Measurements from ENCODE around the gene DLGAP3. TPM values are rescaled to one million over a fixed set of nuclear protein-coding genes. Genes with fewer than 3 reads are reported as not detected.
"Not testable (repeated sequence)": the region's sequence is repeated elsewhere in the genome, so short reads cannot be mapped to it uniquely, and the experiment has no call there.

DLGAP3 gene
- total RNA-seq, 1 experiment from 2014 or later: 9.2 TPM

GRCh38 chr1:34829250-34829649 lies 100.2 kb downstream of the DLGAP3 start:
- DNase-seq: no peak
- Histone ChIP-seq H3K4me3 (ENCODE audit: insufficient read depth, low read depth, low read length) (no peak overlapping the region), H3K36me3 (replicated peaks; ENCODE audit: control insufficient read depth, insufficient read depth, low read length) (no peaks in the 10 kb centered on the region), H3K27me3 (ENCODE audit: control insufficient read depth, insufficient read depth, low read length) (peaks cover 1% of the 10 kb centered on the region; the same call in 1 of the 2 replicates)

- H3K4me3 ChIP-seq (ENCODE audit: insufficient read depth, low read depth, low read length): no peak overlapping the region
- H3K27me3 ChIP-seq (ENCODE audit: control insufficient read depth, insufficient read depth, low read length): peaks cover 1% of the 10 kb centered on the region; the same call in 1 of the 2 replicates
- no peak for DNase-seq
- H3K36me3 ChIP-seq (replicated peaks; ENCODE audit: control insufficient read depth, insufficient read depth, low read length): no peaks in the 10 kb centered on the region
Measured at GRCh38 chr1:34828611-34829010, 100.8 kb downstream of the DLGAP3 start.

GRCh38 chr1:34827341-34827941 lies 102.0 kb downstream of the DLGAP3 start:
- DNase-seq: no peak
- Histone ChIP-seq H3K36me3 (replicated peaks; ENCODE audit: control insufficient read depth, insufficient read depth, low read length) (no peaks in the 10 kb centered on the region), H3K4me3 (ENCODE audit: insufficient read depth, low read depth, low read length) (no peak overlapping the region), H3K27me3 (ENCODE audit: control insufficient read depth, insufficient read depth, low read length) (peaks cover 1% of the 10 kb centered on the region; the same call in 1 of the 2 replicates)

GRCh38 chr1:34825455-34826091 lies 103.9 kb downstream of the DLGAP3 start:
- Histone ChIP-seq H3K36me3 (replicated peaks; ENCODE audit: control insufficient read depth, insufficient read depth, low read length) (no peaks in the 10 kb centered on the region), H3K27me3 (ENCODE audit: control insufficient read depth, insufficient read depth, low read length) (peaks cover 1% of the 10 kb centered on the region; the same call in 1 of the 2 replicates), H3K4me3 (ENCODE audit: insufficient read depth, low read depth, low read length) (no peak overlapping the region)
- DNase-seq: no peak

- DNase-seq: no peak
- H3K4me3 ChIP-seq (ENCODE audit: insufficient read depth, low read depth, low read length): no peak overlapping the region
- no peaks in the 10 kb centered on the region for H3K36me3 ChIP-seq (replicated peaks; ENCODE audit: control insufficient read depth, insufficient read depth, low read length)
- H3K27me3 ChIP-seq (ENCODE audit: control insufficient read depth, insufficient read depth, low read length): peaks cover 1% of the 10 kb centered on the region; the same call in 1 of the 2 replicates
Measured at GRCh38 chr1:34824817-34825454, 104.5 kb downstream of the DLGAP3 start.

- Histone ChIP-seq H3K4me3 (ENCODE audit: insufficient read depth, low read depth, low read length) (no peak overlapping the region), H3K36me3 (replicated peaks; ENCODE audit: control insufficient read depth, insufficient read depth, low read length) (no peaks in the 10 kb centered on the region), H3K27me3 (ENCODE audit: control insufficient read depth, insufficient read depth, low read length) (peaks cover 1% of the 10 kb centered on the region; the same call in 1 of the 2 replicates)
- DNase-seq: no peak
Measured at GRCh38 chr1:34822202-34822601, 107.2 kb downstream of the DLGAP3 start.

- H3K4me3 ChIP-seq (ENCODE audit: insufficient read depth, low read depth, low read length); H3K36me3 ChIP-seq (replicated peaks; ENCODE audit: control insufficient read depth, insufficient read depth, low read length); DNase-seq; H3K27me3 ChIP-seq (ENCODE audit: control insufficient read depth, insufficient read depth, low read length): not testable (repeated sequence)
Measured at GRCh38 chr1:34818862-34819261, 110.6 kb downstream of the DLGAP3 start.

GRCh38 chr1:34816778-34817177 lies 112.7 kb downstream of the DLGAP3 start:
- no peak for DNase-seq
- Histone ChIP-seq H3K4me3 (ENCODE audit: insufficient read depth, low read depth, low read length) (no peak overlapping the region), H3K27me3 (ENCODE audit: control insufficient read depth, insufficient read depth, low read length) (no peaks in the 10 kb centered on the region), H3K36me3 (replicated peaks; ENCODE audit: control insufficient read depth, insufficient read depth, low read length) (no peaks in the 10 kb centered on the region)

- Histone ChIP-seq H3K27me3 (ENCODE audit: control insufficient read depth, insufficient read depth, low read length) (no peaks in the 10 kb centered on the region), H3K4me3 (ENCODE audit: insufficient read depth, low read depth, low read length) (no peak overlapping the region), H3K36me3 (replicated peaks; ENCODE audit: control insufficient read depth, insufficient read depth, low read length) (no peaks in the 10 kb centered on the region)
- no peak for DNase-seq
Measured at GRCh38 chr1:34816332-34816731, 113.1 kb downstream of the DLGAP3 start.

Other genes starting within 250 kb of the DLGAP3 start
- gene GJB5, start 174.6 kb downstream of the DLGAP3 start, total RNA-seq (2014; rRNA removed; shearing (Covaris generic)): 0.48 TPM in 1 of 2 replicates, not detected in the other
- gene GJB4, start 169.9 kb downstream of the DLGAP3 start, total RNA-seq (2014; rRNA removed; shearing (Covaris generic)): not detected in 2 replicates
- gene GJB3, start 148.4 kb downstream of the DLGAP3 start, total RNA-seq (2014; rRNA removed; shearing (Covaris generic)): 0.31 TPM in 1 of 2 replicates, not detected in the other
- gene GJA4, start 136.7 kb downstream of the DLGAP3 start, total RNA-seq (2014; rRNA removed; shearing (Covaris generic)): 0.85 and 3.2 TPM in 2 replicates
- 39.8 and 55.4 TPM in 2 replicates for gene SMIM12, start 69.9 kb downstream of the DLGAP3 start, total RNA-seq (2014; rRNA removed; shearing (Covaris generic))
- gene TMEM35B, start 55.7 kb upstream of the DLGAP3 start, total RNA-seq (2014; rRNA removed; shearing (Covaris generic)): 35.6 and 43.0 TPM in 2 replicates
- gene ZMYM6, start 102.3 kb upstream of the DLGAP3 start, total RNA-seq (2014; rRNA removed; shearing (Covaris generic)): 11.7 and 19.0 TPM in 2 replicates
- 51.1 and 60.2 TPM in 2 replicates for gene ZMYM1, start 149.7 kb upstream of the DLGAP3 start, total RNA-seq (2014; rRNA removed; shearing (Covaris generic))

Measured in H7 (cell line).